HG03039 (cell line): ENCODE results near the gene RTBDN.

ENCODE experiments used
- ATAC-seq: cut with Tn5 transposase; IDR thresholded peaks from one replicate; pipeline ENCODE4 v1.9.1; 2021; ENCODE audit warnings: mild to moderate bottlenecking, moderate library complexity; ENCODE audit not compliant: unreplicated experiment

RTBDN gene

GRCh38 chr19:12793290-12794195, 40.8 kb downstream of the RTBDN start:
- peak; percentile 26 for ATAC-seq

- ATAC-seq, result no peak
Measured at GRCh38 chr19:12792853-12793289, 41.5 kb downstream of the RTBDN start.

GRCh38 chr19:12792051-12792852, 42.1 kb downstream of the RTBDN start:
- no peak for ATAC-seq

GRCh38 chr19:12791345-12792050, 42.9 kb downstream of the RTBDN start, which contains the start of gene JUNB:
TSS of gene JUNB (plus strand) at chr19:12791486. CDS start at chr19:12791772, 286 bp downstream.
- ATAC-seq, result peak; percentile 25

GRCh38 chr19:12790628-12791344, 43.6 kb downstream of the RTBDN start:
- ATAC-seq, result no peak

GRCh38 chr19:12789904-12790619, 44.3 kb downstream of the RTBDN start:
- peak; percentile 27 for ATAC-seq

- no peak for ATAC-seq
Measured at GRCh38 chr19:12789098-12789903, 45.1 kb downstream of the RTBDN start.

- ATAC-seq, result no peak
Measured at GRCh38 chr19:12788682-12789097, 45.7 kb downstream of the RTBDN start.

- no peak for ATAC-seq
Measured at GRCh38 chr19:12788042-12788681, 46.2 kb downstream of the RTBDN start.

GRCh38 chr19:12787458-12787857, 46.9 kb downstream of the RTBDN start:
- ATAC-seq, result no peak

- no peak for ATAC-seq
Measured at GRCh38 chr19:12786952-12787351, 47.4 kb downstream of the RTBDN start.

GRCh38 chr19:12786141-12786870, 48.1 kb downstream of the RTBDN start:
- ATAC-seq, result no peak

GRCh38 chr19:12785431-12786031, 48.8 kb downstream of the RTBDN start:
- ATAC-seq, result no peak

GRCh38 chr19:12784871-12785430, 49.4 kb downstream of the RTBDN start:
- no peak for ATAC-seq

GRCh38 chr19:12784394-12784870, 49.9 kb downstream of the RTBDN start:
- no peak for ATAC-seq

- ATAC-seq, result no peak
Measured at GRCh38 chr19:12783849-12784393, 50.5 kb downstream of the RTBDN start.
